ENCODE measurements around the gene PYROXD2.

Gene PYROXD2

GRCh38 chr10:98414932-98415730, at the start of gene PYROXD2:
Gene PYROXD2, minus strand, starts transcription at chr10:98415182. Its CDS starts 47 bp downstream, at chr10:98415135.
- Histone ChIP-seq H3K9ac (ENCODE audit: low read length) (no peak within 1 kb of the TSS), H3K4me3 (ENCODE audit: low read length) (no peak within 1 kb of the TSS), H3K36me3 (replicated peaks; ENCODE audit: low read depth, low read length) (no peaks in the 10 kb centered on the region), H2AFZ (ENCODE audit: low read depth, low read length) (no peak within 1 kb of the TSS), H3K79me2 (ENCODE audit: low read length) (no peaks in the 10 kb centered on the region), H3K27me3 (ENCODE audit: low read depth, low read length) (no peaks in the 10 kb centered on the region), H3K27ac (ENCODE audit: low read length) (no peak within 1 kb of the TSS), H3K9me3 (ENCODE audit: insufficient read depth, low read length) (no peaks in the 10 kb centered on the region), H3K4me2 (ENCODE audit: low read length) (no peak within 1 kb of the TSS), H4K20me1 (ENCODE audit: insufficient read depth, low read length) (no peaks in the 10 kb centered on the region), H3K4me1 (ENCODE audit: low read length) (peaks cover 12% of the 10 kb centered on the region)
- TF ChIP-seq EZH2phosphoT487 (IDR thresholded peaks at IDR 0.05; ENCODE audit: low read depth) (no peak), CTCF (IDR thresholded peaks at IDR 0.05; ENCODE audit: low read depth, low read length) (no peak)

- TF ChIP-seq EZH2phosphoT487 (IDR thresholded peaks at IDR 0.05; ENCODE audit: low read depth) (no peak), CTCF (IDR thresholded peaks at IDR 0.05; ENCODE audit: low read depth, low read length) (no peak)
- Histone ChIP-seq H3K79me2 (ENCODE audit: low read length) (no peaks in the 10 kb centered on the region), H3K27me3 (ENCODE audit: low read depth, low read length) (no peaks in the 10 kb centered on the region), H4K20me1 (ENCODE audit: insufficient read depth, low read length) (no peaks in the 10 kb centered on the region), H3K4me2 (ENCODE audit: low read length) (no peak overlapping the region), H3K27ac (ENCODE audit: low read length) (no peak overlapping the region), H3K9me3 (ENCODE audit: insufficient read depth, low read length) (no peaks in the 10 kb centered on the region), H3K36me3 (replicated peaks; ENCODE audit: low read depth, low read length) (no peaks in the 10 kb centered on the region), H3K9ac (ENCODE audit: low read length) (no peak overlapping the region), H3K4me3 (ENCODE audit: low read length) (no peak overlapping the region), H2AFZ (ENCODE audit: low read depth, low read length) (no peak overlapping the region), H3K4me1 (ENCODE audit: low read length) (peaks cover 6% of the 10 kb centered on the region)
These were observed 49.2 kb upstream of the PYROXD2 start for GRCh38 chr10:98463976-98464754.

GRCh38 chr10:98463016-98463415, 48.0 kb upstream of the PYROXD2 start:
- TF ChIP-seq EZH2phosphoT487 (IDR thresholded peaks at IDR 0.05; ENCODE audit: low read depth) (no peak), CTCF (IDR thresholded peaks at IDR 0.05; ENCODE audit: low read depth, low read length) (no peak)
- H3K9ac ChIP-seq (ENCODE audit: low read length), result no peak overlapping the region
- H3K4me1 ChIP-seq (ENCODE audit: low read length), result peaks cover 2% of the 10 kb centered on the region; the same call in 1 of the 2 replicates
- no peak overlapping the region for H2AFZ ChIP-seq (ENCODE audit: low read depth, low read length)
- no peak overlapping the region for H3K4me3 ChIP-seq (ENCODE audit: low read length)
- no peaks in the 10 kb centered on the region for H3K27me3 ChIP-seq (ENCODE audit: low read depth, low read length)
- H3K36me3 ChIP-seq (replicated peaks; ENCODE audit: low read depth, low read length), result no peaks in the 10 kb centered on the region
- H3K4me2 ChIP-seq (ENCODE audit: low read length), result no peak overlapping the region
- H4K20me1 ChIP-seq (ENCODE audit: insufficient read depth, low read length), result no peaks in the 10 kb centered on the region
- H3K27ac ChIP-seq (ENCODE audit: low read length), result no peak overlapping the region
- H3K9me3 ChIP-seq (ENCODE audit: insufficient read depth, low read length), result no peaks in the 10 kb centered on the region
- no peaks in the 10 kb centered on the region for H3K79me2 ChIP-seq (ENCODE audit: low read length)

- Histone ChIP-seq H3K27me3 (ENCODE audit: low read depth, low read length) (no peaks in the 10 kb centered on the region), H4K20me1 (ENCODE audit: insufficient read depth, low read length) (no peaks in the 10 kb centered on the region), H2AFZ (ENCODE audit: low read depth, low read length) (no peak overlapping the region), H3K79me2 (ENCODE audit: low read length) (no peaks in the 10 kb centered on the region), H3K36me3 (replicated peaks; ENCODE audit: low read depth, low read length) (no peaks in the 10 kb centered on the region), H3K4me2 (ENCODE audit: low read length) (no peak overlapping the region), H3K9ac (ENCODE audit: low read length) (no peak overlapping the region), H3K9me3 (ENCODE audit: insufficient read depth, low read length) (no peaks in the 10 kb centered on the region), H3K27ac (ENCODE audit: low read length) (no peak overlapping the region), H3K4me3 (ENCODE audit: low read length) (no peak overlapping the region), H3K4me1 (ENCODE audit: low read length) (no peaks in the 10 kb centered on the region)
- TF ChIP-seq EZH2phosphoT487 (IDR thresholded peaks at IDR 0.05; ENCODE audit: low read depth), result no peak
- no peak for TF ChIP-seq CTCF (IDR thresholded peaks at IDR 0.05; ENCODE audit: low read depth, low read length)
These were observed 46.5 kb upstream of the PYROXD2 start for GRCh38 chr10:98461500-98461842.
